Gastroesophageal sphincter (tissue), 3 donors: ENCODE data around the gene HPS3.

Experiments used
- EP300 ChIP-seq: sonication (generic); formaldehyde crosslinking; IDR thresholded peaks from one replicate; pipeline ENCODE4 v1.6.1; 2017; ENCODE audit warnings: antibody characterized with exemption, mild to moderate bottlenecking
- POLR2A ChIP-seq, 2 donors: fragments of 450-650 bp; IDR thresholded peaks; one replicate each; pipeline ENCODE4 v1.6.1; 2017; ENCODE audit warnings: antibody characterized with exemption in 2 of 2, mild to moderate bottlenecking in 2 of 2, moderate library complexity in 1 of 2
- TF ChIP-seq, protein P1 (sequence below), 4 experiments: fragments of 200-600 bp in 2 of 4; fragments of 450-650 bp in 2 of 4; sonication (generic) in 1 of 4; IDR thresholded peaks; one replicate each; pipeline ENCODE4 v1.5.1; 2017 to 2019; ENCODE audit warnings: antibody characterized with exemption in 4 of 4, mild to moderate bottlenecking in 2 of 4, moderate library complexity in 2 of 4

DNA sequence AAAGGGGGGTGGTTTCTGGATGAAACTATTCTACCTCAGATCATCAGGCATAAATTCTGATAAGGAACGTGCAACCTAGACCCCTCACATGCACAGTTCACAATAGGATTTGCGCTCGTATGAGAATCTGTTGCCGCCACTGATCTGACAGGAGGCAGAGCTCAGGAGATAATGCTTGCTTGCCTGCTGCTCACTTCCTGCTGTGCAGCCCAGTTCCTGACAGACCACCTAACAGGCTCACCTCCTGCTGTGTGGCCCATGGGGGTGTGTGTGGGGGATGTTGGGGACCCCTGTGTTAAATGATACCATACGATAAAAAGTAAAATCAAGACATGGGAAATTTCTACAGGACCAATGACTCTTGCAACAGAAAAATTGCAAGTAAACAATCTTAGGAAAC is 68.2 kb downstream of the HPS3 start:
- TF ChIP-seq, protein P1, sequence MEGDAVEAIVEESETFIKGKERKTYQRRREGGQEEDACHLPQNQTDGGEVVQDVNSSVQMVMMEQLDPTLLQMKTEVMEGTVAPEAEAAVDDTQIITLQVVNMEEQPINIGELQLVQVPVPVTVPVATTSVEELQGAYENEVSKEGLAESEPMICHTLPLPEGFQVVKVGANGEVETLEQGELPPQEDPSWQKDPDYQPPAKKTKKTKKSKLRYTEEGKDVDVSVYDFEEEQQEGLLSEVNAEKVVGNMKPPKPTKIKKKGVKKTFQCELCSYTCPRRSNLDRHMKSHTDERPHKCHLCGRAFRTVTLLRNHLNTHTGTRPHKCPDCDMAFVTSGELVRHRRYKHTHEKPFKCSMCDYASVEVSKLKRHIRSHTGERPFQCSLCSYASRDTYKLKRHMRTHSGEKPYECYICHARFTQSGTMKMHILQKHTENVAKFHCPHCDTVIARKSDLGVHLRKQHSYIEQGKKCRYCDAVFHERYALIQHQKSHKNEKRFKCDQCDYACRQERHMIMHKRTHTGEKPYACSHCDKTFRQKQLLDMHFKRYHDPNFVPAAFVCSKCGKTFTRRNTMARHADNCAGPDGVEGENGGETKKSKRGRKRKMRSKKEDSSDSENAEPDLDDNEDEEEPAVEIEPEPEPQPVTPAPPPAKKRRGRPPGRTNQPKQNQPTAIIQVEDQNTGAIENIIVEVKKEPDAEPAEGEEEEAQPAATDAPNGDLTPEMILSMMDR (IDR thresholded peaks at IDR 0.05) = no peak
- TF ChIP-seq POLR2A (IDR thresholded peaks at IDR 0.05) (no peak), EP300 (no peak)
